22Rv1 (cell line): ENCODE results near the gene CCDC40.

Experiments used
- ZFX ChIP-seq: fragments of 450-650 bp; IDR thresholded peaks from 2 replicates; pipeline ENCODE4 v1.6.1; 2017; ENCODE audit warnings: antibody characterized with exemption, borderline replicate concordance
- TF ChIP-seq, protein P1 (sequence below): fragments of 450-650 bp; IDR thresholded peaks from 2 replicates; pipeline ENCODE4 v1.5.1; 2017; ENCODE audit warnings: mild to moderate bottlenecking

- TF ChIP-seq, protein P1, sequence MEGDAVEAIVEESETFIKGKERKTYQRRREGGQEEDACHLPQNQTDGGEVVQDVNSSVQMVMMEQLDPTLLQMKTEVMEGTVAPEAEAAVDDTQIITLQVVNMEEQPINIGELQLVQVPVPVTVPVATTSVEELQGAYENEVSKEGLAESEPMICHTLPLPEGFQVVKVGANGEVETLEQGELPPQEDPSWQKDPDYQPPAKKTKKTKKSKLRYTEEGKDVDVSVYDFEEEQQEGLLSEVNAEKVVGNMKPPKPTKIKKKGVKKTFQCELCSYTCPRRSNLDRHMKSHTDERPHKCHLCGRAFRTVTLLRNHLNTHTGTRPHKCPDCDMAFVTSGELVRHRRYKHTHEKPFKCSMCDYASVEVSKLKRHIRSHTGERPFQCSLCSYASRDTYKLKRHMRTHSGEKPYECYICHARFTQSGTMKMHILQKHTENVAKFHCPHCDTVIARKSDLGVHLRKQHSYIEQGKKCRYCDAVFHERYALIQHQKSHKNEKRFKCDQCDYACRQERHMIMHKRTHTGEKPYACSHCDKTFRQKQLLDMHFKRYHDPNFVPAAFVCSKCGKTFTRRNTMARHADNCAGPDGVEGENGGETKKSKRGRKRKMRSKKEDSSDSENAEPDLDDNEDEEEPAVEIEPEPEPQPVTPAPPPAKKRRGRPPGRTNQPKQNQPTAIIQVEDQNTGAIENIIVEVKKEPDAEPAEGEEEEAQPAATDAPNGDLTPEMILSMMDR: no peak
- no peak for TF ChIP-seq ZFX
These were observed 24.4 kb upstream of the CCDC40 start for GRCh38 chr17:80011989-80012555.
